GM18499 (cell line): ENCODE data around the gene ELOB.
A peak's percentile ranks its signal among the peaks of the same experiment; 100 is the strongest.

ENCODE experiments used
- ATAC-seq: cut with Tn5 transposase; IDR thresholded peaks from one replicate; pipeline ENCODE4 v1.9.1; 2021; ENCODE audit warnings: moderate number of reproducible peaks; ENCODE audit not compliant: insufficient read depth, unreplicated experiment

The ELOB gene

DNA sequence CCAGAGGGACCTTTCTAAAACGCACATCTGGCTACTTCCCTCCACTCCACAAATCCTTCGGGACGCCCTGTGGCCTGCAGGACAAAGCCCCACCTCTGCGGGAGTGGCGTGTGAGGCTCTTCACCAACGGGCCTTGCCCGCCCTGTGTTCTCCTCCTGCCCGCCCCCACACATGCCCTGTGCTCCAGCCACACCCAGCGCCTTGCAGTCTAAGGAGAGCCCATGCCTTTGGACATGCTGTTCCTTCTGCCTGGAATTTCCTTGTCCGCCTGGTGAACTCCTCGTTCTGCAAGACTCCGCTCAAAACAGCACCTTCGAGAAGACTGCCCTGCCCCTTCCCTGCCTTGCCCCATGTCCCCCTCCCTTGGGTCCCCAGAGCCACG lies 7.4 kb downstream of the ELOB start:
- no peak for ATAC-seq

DNA sequence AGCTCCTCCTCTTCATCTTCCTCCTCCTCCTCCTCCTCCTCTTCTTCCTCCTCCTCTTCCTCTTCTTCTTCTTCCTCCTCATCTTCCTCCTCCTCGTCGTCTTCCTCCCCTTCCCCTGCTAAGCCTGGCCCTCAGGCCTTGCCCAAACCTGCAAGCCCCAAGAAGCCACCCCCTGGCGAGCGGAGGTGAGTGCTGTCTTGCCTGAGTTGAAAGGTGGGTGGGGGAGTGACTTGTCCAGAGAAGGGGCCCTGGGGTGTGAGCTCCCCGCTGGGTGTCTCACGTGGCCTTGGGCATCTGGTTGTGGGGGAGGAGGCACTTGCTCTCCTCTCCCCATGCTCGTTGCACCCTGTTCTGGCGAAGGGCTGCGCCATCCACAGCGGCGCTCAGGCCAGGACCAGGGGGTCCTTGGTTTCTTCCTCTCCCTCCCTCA lies 8.0 kb downstream of the ELOB start:
- ATAC-seq = no peak

DNA sequence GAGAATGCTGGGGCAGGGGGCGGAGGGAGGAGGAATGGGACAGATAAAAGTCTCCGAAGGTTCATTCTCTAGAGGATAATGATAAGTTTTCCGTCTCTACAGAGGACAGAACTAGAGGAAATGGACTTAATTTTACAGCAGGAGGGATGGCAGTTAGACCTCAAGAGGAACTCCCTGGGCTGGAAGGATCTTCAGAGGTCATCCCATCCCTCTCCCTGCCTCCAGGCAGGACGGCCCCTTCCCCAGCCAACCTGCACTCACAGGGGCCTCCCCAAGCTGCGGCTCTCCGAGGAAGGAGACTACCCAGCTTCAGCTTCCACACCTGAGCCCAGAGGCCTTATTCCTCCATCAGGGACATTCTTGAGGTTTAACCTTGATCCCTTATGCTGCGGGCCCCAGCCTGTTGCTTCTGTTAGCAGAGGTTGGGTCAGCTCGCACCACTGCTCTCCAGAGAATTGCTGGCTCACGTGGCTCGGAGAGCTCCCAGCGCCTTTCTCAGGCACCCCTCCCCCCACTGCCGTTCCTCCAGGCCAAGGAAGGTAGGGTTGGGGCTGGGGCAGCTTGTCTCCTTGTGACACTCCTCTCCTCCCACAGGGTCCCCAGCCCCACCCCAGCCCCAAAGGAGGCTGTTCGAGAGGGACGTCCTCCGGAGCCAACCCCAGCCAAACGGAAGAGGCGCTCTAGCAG lies 8.5 kb downstream of the ELOB start:
- ATAC-seq = no peak

DNA sequence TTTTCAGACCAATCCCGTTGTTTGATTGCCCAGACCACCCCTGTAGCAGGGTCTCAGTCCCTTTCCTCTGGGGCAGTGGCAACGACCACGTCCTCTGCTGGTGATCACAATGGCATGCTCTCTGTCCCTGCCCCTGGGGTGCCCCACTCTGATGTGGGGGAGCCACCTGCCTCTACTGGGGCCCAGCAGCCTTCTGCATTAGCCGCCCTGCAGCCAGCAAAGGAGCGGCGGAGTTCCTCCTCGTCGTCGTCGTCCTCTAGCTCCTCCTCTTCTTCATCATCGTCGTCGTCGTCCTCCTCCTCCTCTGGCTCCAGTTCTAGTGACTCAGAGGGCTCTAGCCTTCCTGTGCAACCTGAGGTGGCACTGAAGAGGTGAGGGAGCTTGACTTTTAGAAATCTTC lies 9.2 kb downstream of the ELOB start:
- ATAC-seq = no peak

DNA sequence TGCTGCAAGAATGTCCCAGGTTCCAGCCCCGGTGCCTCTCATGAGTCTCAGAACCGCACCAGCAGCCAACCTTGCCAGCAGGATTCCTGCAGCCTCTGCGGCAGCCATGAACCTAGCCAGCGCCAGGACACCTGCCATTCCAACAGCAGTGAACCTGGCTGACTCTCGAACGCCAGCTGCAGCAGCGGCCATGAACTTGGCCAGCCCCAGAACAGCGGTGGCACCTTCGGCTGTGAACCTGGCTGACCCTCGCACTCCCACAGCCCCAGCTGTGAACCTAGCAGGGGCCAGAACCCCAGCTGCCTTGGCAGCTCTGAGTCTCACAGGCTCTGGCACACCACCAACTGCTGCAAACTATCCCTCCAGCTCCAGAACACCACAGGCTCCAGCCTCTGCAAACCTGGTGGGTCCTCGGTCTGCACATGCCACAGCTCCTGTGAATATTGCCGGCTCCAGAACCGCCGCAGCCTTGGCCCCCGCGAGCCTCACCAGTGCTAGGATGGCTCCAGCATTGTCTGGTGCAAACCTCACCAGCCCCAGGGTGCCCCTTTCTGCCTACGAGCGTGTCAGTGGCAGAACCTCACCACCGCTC lies 9.8 kb downstream of the ELOB start:
- ATAC-seq = no peak

GRCh38 chr16:2766430-2767139 lies 10.5 kb downstream of the ELOB start:
- ATAC-seq = no peak

GRCh38 chr16:2765462-2766404 lies 11.3 kb downstream of the ELOB start:
- ATAC-seq = no peak

GRCh38 chr16:2764718-2765117 lies 12.4 kb downstream of the ELOB start:
- no peak for ATAC-seq

DNA sequence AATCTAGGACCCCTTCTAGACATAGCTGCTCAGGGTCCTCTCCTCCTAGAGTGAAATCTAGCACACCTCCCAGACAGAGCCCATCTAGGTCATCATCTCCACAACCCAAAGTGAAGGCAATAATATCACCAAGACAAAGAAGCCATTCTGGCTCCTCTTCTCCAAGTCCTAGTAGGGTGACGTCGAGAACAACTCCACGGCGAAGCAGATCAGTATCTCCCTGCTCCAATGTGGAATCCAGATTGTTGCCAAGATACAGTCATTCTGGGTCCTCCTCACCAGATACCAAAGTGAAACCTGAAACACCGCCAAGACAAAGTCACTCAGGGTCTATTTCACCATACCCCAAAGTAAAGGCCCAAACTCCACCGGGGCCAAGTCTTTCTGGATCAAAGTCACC lies 13.9 kb downstream of the ELOB start:
- no peak for ATAC-seq

DNA sequence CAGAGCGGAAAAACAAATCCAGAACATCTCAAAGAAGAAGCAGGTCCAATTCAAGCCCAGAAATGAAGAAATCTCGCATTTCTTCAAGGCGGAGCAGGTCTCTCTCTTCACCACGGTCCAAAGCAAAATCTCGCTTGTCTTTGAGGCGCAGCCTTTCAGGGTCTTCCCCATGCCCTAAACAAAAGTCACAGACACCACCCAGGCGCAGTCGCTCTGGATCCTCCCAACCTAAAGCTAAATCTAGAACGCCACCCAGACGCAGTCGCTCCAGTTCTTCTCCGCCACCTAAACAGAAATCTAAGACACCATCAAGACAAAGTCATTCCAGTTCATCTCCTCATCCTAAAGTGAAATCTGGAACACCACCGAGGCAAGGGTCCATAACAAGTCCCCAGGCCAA lies 14.4 kb downstream of the ELOB start:
- no peak for ATAC-seq

GRCh38 chr16:2761886-2762583 lies 15.0 kb downstream of the ELOB start:
- no peak for ATAC-seq

DNA sequence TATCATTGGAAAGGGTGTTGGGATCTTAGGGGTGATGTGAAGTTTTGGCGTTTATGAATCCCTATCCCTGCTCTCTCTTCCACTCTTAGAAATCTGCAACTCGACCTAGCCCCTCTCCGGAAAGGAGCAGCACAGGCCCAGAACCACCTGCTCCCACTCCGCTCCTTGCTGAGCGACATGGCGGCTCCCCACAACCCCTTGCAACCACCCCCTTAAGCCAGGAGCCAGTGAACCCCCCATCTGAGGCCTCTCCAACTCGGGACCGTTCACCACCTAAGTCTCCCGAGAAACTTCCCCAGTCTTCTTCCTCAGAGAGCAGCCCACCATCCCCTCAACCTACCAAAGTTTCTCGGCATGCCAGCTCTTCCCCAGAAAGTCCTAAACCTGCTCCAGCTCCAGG lies 15.6 kb downstream of the ELOB start:
- no peak for ATAC-seq

- ATAC-seq = no peak
Measured at GRCh38 chr16:2757344-2757743, 19.7 kb downstream of the ELOB start.

DNA sequence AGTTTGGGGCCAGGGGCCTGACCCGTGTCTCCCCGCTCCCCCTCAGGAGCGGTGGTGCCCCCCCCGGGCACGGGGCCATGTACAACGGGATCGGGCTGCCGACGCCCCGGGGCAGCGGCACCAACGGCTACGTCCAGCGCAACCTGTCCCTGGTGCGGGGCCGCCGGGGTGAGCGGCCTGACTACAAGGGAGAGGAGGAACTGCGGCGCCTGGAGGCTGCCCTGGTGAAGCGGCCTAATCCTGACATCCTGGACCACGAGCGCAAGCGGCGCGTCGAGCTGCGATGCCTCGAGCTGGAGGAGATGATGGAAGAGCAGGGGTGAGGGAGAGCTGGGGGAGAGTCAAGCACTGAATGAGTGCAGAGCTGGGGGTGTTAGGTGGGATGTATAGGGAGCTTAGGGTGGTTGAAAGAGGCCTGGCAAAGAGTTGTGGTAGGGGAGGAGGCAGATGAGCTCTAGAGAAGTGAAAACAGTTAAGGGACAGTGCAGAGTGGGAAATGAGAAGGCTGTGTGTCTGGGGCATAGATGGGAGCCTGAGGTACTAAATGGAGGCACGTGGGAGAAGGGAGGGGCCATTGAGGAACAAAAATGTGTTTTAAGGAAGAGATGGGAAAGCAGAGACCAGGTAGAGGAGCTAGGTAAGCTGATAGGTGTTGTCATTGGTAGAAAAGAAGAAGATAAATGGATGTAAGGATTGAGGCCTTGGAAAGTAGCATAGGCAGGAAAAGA lies 20.6 kb downstream of the ELOB start:
- ATAC-seq = no peak

DNA sequence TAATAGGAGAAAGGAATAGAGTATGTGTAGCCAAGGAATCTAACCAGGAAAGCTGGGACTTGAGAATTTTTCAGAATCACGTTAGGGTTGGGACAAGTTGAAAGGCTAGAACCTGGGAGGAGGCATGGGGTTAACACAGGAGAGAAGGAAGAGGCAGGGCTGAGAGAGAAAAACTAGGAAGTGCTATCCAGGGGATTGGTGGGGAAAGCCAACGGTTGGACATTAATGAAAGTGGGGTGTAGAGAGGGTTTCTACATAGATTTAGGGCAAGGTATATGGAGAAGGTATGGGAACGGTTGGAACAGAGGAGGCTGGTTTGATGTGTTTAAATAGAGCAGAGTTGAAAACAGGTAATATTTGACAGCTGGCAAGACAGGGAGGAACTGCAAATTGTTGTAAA lies 21.9 kb downstream of the ELOB start:
- no peak for ATAC-seq

GRCh38 chr16:2753733-2754020 lies 23.4 kb downstream of the ELOB start:
- ATAC-seq = no peak

DNA sequence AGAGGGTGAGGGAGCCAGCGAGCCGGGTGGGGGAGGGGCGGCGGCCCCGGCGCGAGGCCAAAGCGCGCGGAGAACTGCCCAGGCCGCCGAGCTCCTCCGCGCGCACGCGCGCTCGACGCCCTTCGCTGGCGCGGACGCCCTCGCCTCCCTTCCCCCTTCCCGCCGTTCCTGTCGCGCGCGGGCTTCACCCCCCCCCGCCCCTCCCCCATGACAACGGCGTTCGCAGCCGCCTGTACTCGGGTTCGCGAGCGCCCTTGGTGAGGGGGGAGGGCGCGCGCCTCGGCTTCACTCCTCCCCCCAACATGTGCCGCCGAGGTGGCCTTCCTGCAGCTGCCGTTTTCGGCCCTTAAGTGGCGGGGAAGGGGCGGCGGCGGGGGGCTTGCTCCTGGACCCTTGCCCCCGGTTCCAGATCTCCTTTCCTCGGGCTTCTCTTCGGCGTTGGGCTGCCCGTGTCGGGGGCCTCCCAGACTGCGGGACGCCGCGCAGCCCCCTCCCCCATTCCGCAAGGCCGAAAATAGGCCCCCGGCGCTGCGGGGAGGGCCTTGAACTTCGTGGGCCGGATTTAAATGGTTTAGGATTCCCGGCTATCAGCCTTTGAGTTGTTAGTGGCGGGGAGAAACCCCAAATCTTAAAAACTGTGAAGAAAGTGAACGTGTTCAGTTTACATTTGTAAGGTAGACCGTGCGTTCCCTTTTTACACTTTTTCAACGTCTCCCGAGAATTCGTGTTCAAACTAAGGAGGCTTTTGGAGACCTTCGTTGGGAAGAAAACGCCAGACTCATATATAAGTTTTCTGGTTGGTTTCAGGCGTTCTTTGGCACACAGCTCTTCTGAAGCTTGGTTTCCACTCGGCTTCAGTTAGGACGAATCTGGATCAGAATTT lies 24.0 kb downstream of the ELOB start:
- ATAC-seq = no peak

DNA sequence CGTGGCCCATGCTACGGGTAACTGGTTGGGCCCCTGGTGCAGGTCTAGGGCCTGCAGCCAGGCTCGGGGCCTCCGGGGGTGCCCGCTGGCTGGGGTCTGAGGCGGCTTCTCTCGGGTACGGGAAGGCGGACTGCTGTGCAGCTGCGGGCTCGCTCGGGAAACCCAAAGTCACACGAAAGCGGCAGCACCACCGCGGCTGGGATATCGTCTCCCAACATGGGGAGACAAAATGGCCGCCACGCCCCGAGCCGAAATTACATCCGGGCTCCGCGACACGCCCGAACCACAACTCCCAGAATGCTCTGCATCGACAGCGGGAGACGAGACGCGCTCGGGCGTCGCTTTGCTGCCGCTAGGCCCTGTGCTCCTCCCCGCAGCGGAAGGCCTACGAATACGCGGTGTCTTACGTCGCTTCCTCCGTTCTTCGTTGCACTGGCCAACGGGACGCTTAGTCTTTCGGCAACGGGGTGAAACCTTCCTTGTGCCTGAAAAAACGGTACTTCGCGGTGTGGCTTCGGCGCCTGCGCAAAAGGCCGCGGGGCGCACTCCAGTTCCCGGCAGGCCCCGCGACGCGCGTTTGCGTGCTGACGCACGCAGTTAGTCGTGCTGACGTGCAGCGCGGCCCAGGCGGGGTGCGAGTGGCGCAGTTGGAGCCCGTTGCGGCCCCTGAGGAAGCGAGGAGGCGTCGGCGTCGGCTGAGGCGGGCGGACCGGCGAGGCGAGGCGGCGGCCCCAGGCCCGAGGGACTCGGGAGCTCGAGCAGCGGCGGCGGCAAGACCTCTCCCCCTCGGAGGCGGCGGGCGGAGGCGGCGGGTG lies 24.8 kb downstream of the ELOB start, which contains the start of gene SRRM2:
TSS of gene SRRM2 (plus strand) at position 604 of the 815 bp plus-strand sequence. CDS start 3,727 bp downstream, outside the sequence.
- peak; percentile 69 for ATAC-seq
